Osteoblast (primary cell): ENCODE results near the gene AGBL1. TPM values are rescaled to one million over a fixed set of nuclear protein-coding genes. Genes with fewer than 3 reads are reported as not detected.

Experiments used
- DNase-seq: peaks from one replicate; pipeline ENCODE4 v3.0.0; 2011; ENCODE audit warnings: low spot score, mixed read lengths; ENCODE audit not compliant: insufficient read length; ENCODE audit errors: missing footprints
- H2AFZ ChIP-seq: 2 replicates; pipeline ENCODE4 v1.6.0; 2011; ENCODE audit warnings: mild to moderate bottlenecking, low read length
- H3K27ac ChIP-seq: 2 replicates; pipeline ENCODE4 v1.5.1; 2011; ENCODE audit warnings: mild to moderate bottlenecking, low read depth, low read length, moderate library complexity
- H3K27me3 ChIP-seq: 2 replicates; pipeline ENCODE4 v1.6.0; 2012; ENCODE audit warnings: mild to moderate bottlenecking, control low read depth, inconsistent platforms, low read length, moderate library complexity; ENCODE audit not compliant: insufficient read depth
- H3K36me3 ChIP-seq: 2 replicates; pipeline ENCODE4 v1.5.1; 2011; ENCODE audit warnings: mild to moderate bottlenecking, low read length, control low read depth, moderate library complexity; ENCODE audit not compliant: insufficient read depth
- H3K4me1 ChIP-seq: 2 replicates; pipeline ENCODE4 v1.5.1; 2011; ENCODE audit warnings: mild to moderate bottlenecking, low read length, control low read depth, moderate library complexity; ENCODE audit not compliant: insufficient read depth
- H3K4me2 ChIP-seq: 2 replicates; pipeline ENCODE4 v1.6.0; 2011; ENCODE audit warnings: mild to moderate bottlenecking, low read length; ENCODE audit not compliant: insufficient read depth
- H3K4me3 ChIP-seq: fragments of 200-600 bp; sonication (generic); 3 replicates; pipeline ENCODE4 v1.5.1; 2012; ENCODE audit warnings: mild to moderate bottlenecking, low read length, inconsistent platforms; ENCODE audit not compliant: insufficient read depth
- H3K79me2 ChIP-seq: 2 replicates; pipeline ENCODE4 v1.6.0; 2012; ENCODE audit warnings: mild to moderate bottlenecking, low read length, control low read depth, inconsistent platforms; ENCODE audit not compliant: insufficient read depth
- H3K9me3 ChIP-seq: 2 replicates; pipeline ENCODE4 v1.5.1; 2011; ENCODE audit warnings: low read depth, low read length, control low read depth
- H4K20me1 ChIP-seq: 2 replicates; pipeline ENCODE4 v1.6.0; 2012; ENCODE audit warnings: mild to moderate bottlenecking, low read length, control low read depth; ENCODE audit not compliant: insufficient read depth
- total RNA-seq: library from RNA; depleted of rRNA; stranded (reverse); fragments of >200 nt; gene quantifications from 2 replicates; pipeline ENCODE4 v1.2.3, GENCODE V29; 2012
- TF ChIP-seq, protein P1 (sequence below): IDR thresholded peaks from 2 replicates; pipeline ENCODE4 v1.5.1; 2011; ENCODE audit warnings: mild to moderate bottlenecking, low read depth, low read length, moderate library complexity; ENCODE audit errors: extremely low read depth

AGBL1 gene
- total RNA-seq, 1 donor: not detected

- H3K79me2 ChIP-seq: no peaks in the 10 kb centered on the region
- no peak overlapping the region for H3K4me2 ChIP-seq
- TF ChIP-seq, protein P1, sequence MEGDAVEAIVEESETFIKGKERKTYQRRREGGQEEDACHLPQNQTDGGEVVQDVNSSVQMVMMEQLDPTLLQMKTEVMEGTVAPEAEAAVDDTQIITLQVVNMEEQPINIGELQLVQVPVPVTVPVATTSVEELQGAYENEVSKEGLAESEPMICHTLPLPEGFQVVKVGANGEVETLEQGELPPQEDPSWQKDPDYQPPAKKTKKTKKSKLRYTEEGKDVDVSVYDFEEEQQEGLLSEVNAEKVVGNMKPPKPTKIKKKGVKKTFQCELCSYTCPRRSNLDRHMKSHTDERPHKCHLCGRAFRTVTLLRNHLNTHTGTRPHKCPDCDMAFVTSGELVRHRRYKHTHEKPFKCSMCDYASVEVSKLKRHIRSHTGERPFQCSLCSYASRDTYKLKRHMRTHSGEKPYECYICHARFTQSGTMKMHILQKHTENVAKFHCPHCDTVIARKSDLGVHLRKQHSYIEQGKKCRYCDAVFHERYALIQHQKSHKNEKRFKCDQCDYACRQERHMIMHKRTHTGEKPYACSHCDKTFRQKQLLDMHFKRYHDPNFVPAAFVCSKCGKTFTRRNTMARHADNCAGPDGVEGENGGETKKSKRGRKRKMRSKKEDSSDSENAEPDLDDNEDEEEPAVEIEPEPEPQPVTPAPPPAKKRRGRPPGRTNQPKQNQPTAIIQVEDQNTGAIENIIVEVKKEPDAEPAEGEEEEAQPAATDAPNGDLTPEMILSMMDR: no peak
- no peak overlapping the region for H2AFZ ChIP-seq
- no peaks in the 10 kb centered on the region for H3K27me3 ChIP-seq
- no peaks in the 10 kb centered on the region for H3K9me3 ChIP-seq
- no peaks in the 10 kb centered on the region for H4K20me1 ChIP-seq
- no peak overlapping the region for H3K4me3 ChIP-seq
- H3K4me1 ChIP-seq: no peaks in the 10 kb centered on the region
- peak; percentile 29 for DNase-seq
- H3K36me3 ChIP-seq: no peaks in the 10 kb centered on the region
- H3K27ac ChIP-seq: no peak overlapping the region
Measured at GRCh38 chr15:86259589-86259988, 179.9 kb downstream of the AGBL1 start.

GRCh38 chr15:86263230-86263629 lies 183.6 kb downstream of the AGBL1 start:
- Histone ChIP-seq H3K27me3 (no peaks in the 10 kb centered on the region), H2AFZ (no peak overlapping the region), H3K4me2 (no peak overlapping the region), H3K36me3 (no peaks in the 10 kb centered on the region), H3K9me3 (no peaks in the 10 kb centered on the region), H3K4me1 (no peaks in the 10 kb centered on the region), H4K20me1 (no peaks in the 10 kb centered on the region), H3K4me3 (no peak overlapping the region), H3K27ac (no peak overlapping the region), H3K79me2 (no peaks in the 10 kb centered on the region)
- no peak for DNase-seq
- TF ChIP-seq, protein P1: no peak

GRCh38 chr15:86266896-86267484 lies 187.3 kb downstream of the AGBL1 start:
- no peaks in the 10 kb centered on the region for H3K9me3 ChIP-seq
- H3K27ac ChIP-seq: no peak overlapping the region
- TF ChIP-seq, protein P1: no peak
- H3K4me2 ChIP-seq: no peak overlapping the region
- no peak overlapping the region for H2AFZ ChIP-seq
- DNase-seq: no peak
- no peaks in the 10 kb centered on the region for H3K4me1 ChIP-seq
- H3K27me3 ChIP-seq: no peaks in the 10 kb centered on the region
- no peaks in the 10 kb centered on the region for H3K36me3 ChIP-seq
- no peaks in the 10 kb centered on the region for H3K79me2 ChIP-seq
- no peaks in the 10 kb centered on the region for H4K20me1 ChIP-seq
- no peak overlapping the region for H3K4me3 ChIP-seq

GRCh38 chr15:86267892-86268291 lies 188.2 kb downstream of the AGBL1 start:
- H3K4me3 ChIP-seq: no peak overlapping the region
- no peak for DNase-seq
- TF ChIP-seq, protein P1: no peak

More at GRCh38 chr15:86267892-86268291, 188.2 kb downstream of the AGBL1 start:
- Histone ChIP-seq H3K9me3 (no peaks in the 10 kb centered on the region), H3K27ac (no peak overlapping the region), H3K27me3 (no peaks in the 10 kb centered on the region), H4K20me1 (no peaks in the 10 kb centered on the region), H3K4me2 (no peak overlapping the region), H3K79me2 (no peaks in the 10 kb centered on the region), H3K4me1 (no peaks in the 10 kb centered on the region), H3K36me3 (no peaks in the 10 kb centered on the region), H2AFZ (no peak overlapping the region)
